ENCODE measurements around the gene SYT3. TPM values are rescaled to one million over a fixed set of nuclear protein-coding genes. Genes with fewer than 3 reads are reported as not detected.

SYT3 gene
- polyA plus RNA-seq, 3 donors, result not detected

DNA sequence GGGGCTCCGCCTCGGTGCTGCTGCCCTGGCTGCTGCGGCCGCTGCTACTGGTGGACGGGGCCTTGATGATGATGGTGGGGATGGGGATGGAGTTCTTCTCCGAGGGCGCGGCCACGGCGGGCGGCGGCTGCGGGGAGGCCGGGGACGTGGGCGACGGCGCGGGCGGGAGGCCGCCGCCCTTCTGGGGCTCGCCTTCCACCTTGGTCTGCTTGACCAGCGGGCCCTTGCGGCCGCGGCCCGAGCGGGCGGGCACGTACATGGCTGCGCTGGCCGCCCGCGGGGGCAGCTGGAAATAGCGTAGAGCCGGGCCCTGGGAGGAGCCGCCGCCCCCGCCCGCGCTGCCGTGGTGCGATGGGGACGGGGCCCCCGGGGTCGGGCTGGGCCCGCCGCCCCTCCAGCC lies 28.7 kb upstream of the SYT3 start:
- H3K27ac Mint-ChIP-seq, result no peak overlapping the region
- H3K9me3 Mint-ChIP-seq, result peaks cover 0 to 20% (median 11%) of the 10 kb centered on the region in 7 donors
- Histone ChIP-seq H3K79me2 (ENCODE audit: insufficient read depth, low read length) (no peaks in the 10 kb centered on the region), H3K9me3 (replicated peaks in 1 of 2; ENCODE audit: control insufficient read depth in 1 of 2, insufficient read depth in 1 of 2, low read length in 2 of 2) (no peaks in the 10 kb centered on the region), H3K4me1 (ENCODE audit: control insufficient read depth in 1 of 2, insufficient read depth in 2 of 2, low read length in 2 of 2) (no peaks in the 10 kb centered on the region), H3K4me3 (replicated peaks in 1 of 3; ENCODE audit: low read depth in 2 of 3, low read length in 3 of 3) (no peak overlapping the region), H3K36me3 (replicated peaks in 1 of 2; ENCODE audit: control insufficient read depth in 1 of 2, insufficient read depth in 2 of 2, low read length in 2 of 2) (no peaks in the 10 kb centered on the region), H3K27ac (ENCODE audit: low read depth in 1 of 2, low read length in 2 of 2) (no peak overlapping the region), H3K4me2 (replicated peaks; ENCODE audit: extremely low read depth, low read length, poor library complexity, severe bottlenecking) (no peak overlapping the region), H3K27me3 (ENCODE audit: control insufficient read depth in 2 of 2, insufficient read depth in 2 of 2, low read length in 2 of 2) (peaks cover 25 to 64% of the 10 kb centered on the region in 2 donors), H4K20me1 (ENCODE audit: insufficient read depth, low read length) (no peaks in the 10 kb centered on the region), H3K9ac (ENCODE audit: insufficient read depth, low read length, poor library complexity, severe bottlenecking) (no peak overlapping the region), H2AFZ (ENCODE audit: insufficient read depth, low read depth, low read length, poor library complexity, severe bottlenecking) (no peak overlapping the region)
- H3K4me3 Mint-ChIP-seq, result no peak overlapping the region
- H3K4me1 Mint-ChIP-seq, result no peaks in the 10 kb centered on the region
- H3K27me3 Mint-ChIP-seq (ENCODE audit: low read depth in 3 of 3), result peaks cover 63 to 94% (median 73%) of the 10 kb centered on the region in 3 donors
- TF ChIP-seq, protein P1, sequence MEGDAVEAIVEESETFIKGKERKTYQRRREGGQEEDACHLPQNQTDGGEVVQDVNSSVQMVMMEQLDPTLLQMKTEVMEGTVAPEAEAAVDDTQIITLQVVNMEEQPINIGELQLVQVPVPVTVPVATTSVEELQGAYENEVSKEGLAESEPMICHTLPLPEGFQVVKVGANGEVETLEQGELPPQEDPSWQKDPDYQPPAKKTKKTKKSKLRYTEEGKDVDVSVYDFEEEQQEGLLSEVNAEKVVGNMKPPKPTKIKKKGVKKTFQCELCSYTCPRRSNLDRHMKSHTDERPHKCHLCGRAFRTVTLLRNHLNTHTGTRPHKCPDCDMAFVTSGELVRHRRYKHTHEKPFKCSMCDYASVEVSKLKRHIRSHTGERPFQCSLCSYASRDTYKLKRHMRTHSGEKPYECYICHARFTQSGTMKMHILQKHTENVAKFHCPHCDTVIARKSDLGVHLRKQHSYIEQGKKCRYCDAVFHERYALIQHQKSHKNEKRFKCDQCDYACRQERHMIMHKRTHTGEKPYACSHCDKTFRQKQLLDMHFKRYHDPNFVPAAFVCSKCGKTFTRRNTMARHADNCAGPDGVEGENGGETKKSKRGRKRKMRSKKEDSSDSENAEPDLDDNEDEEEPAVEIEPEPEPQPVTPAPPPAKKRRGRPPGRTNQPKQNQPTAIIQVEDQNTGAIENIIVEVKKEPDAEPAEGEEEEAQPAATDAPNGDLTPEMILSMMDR (IDR thresholded peaks at IDR 0.05), result no peak
- DNase-seq, result no peak
- peaks cover 0 to 1% of the 10 kb centered on the region in 2 donors for H3K36me3 Mint-ChIP-seq
- WGBS (ENCODE audit: insufficient coverage), result 3% methylated on average over 47 of the region's 49 CpGs
- intact Hi-C loops (cut with micrococcal nuclease), result loop anchor here (2.0 to 10.0 kb wide), 2 partner anchors 114 to 116 kb away; no protein-coding TSS in a partner anchor

DNA sequence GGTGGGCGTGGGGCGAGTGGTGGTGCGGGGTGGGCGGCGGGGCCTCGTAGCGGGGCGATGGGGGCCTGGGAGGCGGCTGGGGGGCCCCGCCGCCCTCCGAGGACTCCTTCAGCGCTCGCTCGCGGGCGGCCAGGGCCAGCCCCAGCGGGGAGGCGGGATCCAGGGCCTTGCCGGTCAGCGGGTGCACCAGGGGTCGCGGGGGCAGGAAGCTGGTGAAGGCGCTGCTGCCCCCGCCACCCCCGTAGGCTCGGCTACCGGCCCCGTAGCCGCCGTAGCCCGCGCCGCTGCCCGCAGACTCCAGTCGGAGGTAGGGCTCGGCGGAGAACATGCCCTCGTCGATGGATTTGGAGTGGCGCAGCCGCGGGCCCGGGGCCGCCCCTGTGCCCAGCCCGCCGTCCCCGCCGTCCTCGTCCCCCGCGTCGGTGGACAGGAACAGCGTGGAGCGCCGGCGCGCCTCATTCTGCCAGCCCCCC lies 28.1 kb upstream of the SYT3 start:
- no peaks in the 10 kb centered on the region for H3K79me2 ChIP-seq (ENCODE audit: insufficient read depth, low read length)
- Mint-ChIP-seq H3K9me3 (peaks cover 0 to 21% (median 12%) of the 10 kb centered on the region in 7 donors), H3K36me3 (peaks cover 0 to 1% of the 10 kb centered on the region in 2 donors), H3K4me1 (no peaks in the 10 kb centered on the region), H3K27ac (no peak overlapping the region), H3K27me3 (ENCODE audit: low read depth in 3 of 3) (peaks cover 58 to 94% (median 72%) of the 10 kb centered on the region in 3 donors), H3K4me3 (no peak overlapping the region)
- no peak overlapping the region for H3K4me3 ChIP-seq (replicated peaks in 1 of 3; ENCODE audit: low read depth in 2 of 3, low read length in 3 of 3)
- no peak overlapping the region for H3K9ac ChIP-seq (ENCODE audit: insufficient read depth, low read length, poor library complexity, severe bottlenecking)
- no peak overlapping the region for H3K27ac ChIP-seq (ENCODE audit: low read depth in 1 of 2, low read length in 2 of 2)
- H3K4me2 ChIP-seq (replicated peaks; ENCODE audit: extremely low read depth, low read length, poor library complexity, severe bottlenecking), result no peak overlapping the region
- WGBS (ENCODE audit: insufficient coverage), result 8% methylated on average over 57 of the region's 58 CpGs
- H4K20me1 ChIP-seq (ENCODE audit: insufficient read depth, low read length), result no peaks in the 10 kb centered on the region
- H3K36me3 ChIP-seq (replicated peaks in 1 of 2; ENCODE audit: control insufficient read depth in 1 of 2, insufficient read depth in 2 of 2, low read length in 2 of 2), result no peaks in the 10 kb centered on the region
- no peaks in the 10 kb centered on the region for H3K4me1 ChIP-seq (ENCODE audit: control insufficient read depth in 1 of 2, insufficient read depth in 2 of 2, low read length in 2 of 2)
- DNase-seq, result no peak
- TF ChIP-seq, protein P1 (IDR thresholded peaks at IDR 0.05), result no peak
- H3K27me3 ChIP-seq (ENCODE audit: control insufficient read depth in 2 of 2, insufficient read depth in 2 of 2, low read length in 2 of 2), result peaks cover 27 to 58% of the 10 kb centered on the region in 2 donors
- no peaks in the 10 kb centered on the region for H3K9me3 ChIP-seq (replicated peaks in 1 of 2; ENCODE audit: control insufficient read depth in 1 of 2, insufficient read depth in 1 of 2, low read length in 2 of 2)
- H2AFZ ChIP-seq (ENCODE audit: insufficient read depth, low read depth, low read length, poor library complexity, severe bottlenecking), result no peak overlapping the region
- intact Hi-C loops (cut with micrococcal nuclease), result loop anchor here (2.0 to 10.0 kb wide), 2 partner anchors 115 to 117 kb away; no protein-coding TSS in a partner anchor
